RKO (cell line): ENCODE data around the gene TSHZ3.

ENCODE experiments used
- DNase-seq: peaks from one replicate; pipeline ENCODE4 v3.0.0-alpha.2; 2016; ENCODE audit warnings: low spot score

Gene TSHZ3

GRCh38 chr19:31337008-31337914, 12.0 kb downstream of the TSHZ3 start:
- DNase-seq = no peak

DNA sequence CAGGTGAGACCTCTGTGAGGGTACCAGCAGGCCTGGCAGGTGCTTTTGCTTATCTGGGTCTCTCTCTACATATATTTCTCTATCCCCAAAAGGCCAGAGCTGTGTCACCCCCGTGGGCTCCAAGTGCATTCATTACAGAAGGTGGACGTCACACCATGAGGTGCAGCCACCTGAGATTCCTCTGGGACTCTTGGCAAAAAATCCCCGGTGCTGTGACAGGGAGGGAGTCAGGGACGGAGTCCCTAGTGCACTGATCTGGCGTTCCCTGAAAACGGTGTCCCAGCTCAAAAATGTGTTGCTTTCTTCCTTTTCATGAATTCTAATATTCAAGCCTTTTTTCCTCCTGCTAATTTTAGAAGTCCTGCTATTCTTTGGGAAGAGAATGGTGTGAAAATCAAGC, 13.5 kb downstream of the TSHZ3 start:
- DNase-seq = no peak

DNA sequence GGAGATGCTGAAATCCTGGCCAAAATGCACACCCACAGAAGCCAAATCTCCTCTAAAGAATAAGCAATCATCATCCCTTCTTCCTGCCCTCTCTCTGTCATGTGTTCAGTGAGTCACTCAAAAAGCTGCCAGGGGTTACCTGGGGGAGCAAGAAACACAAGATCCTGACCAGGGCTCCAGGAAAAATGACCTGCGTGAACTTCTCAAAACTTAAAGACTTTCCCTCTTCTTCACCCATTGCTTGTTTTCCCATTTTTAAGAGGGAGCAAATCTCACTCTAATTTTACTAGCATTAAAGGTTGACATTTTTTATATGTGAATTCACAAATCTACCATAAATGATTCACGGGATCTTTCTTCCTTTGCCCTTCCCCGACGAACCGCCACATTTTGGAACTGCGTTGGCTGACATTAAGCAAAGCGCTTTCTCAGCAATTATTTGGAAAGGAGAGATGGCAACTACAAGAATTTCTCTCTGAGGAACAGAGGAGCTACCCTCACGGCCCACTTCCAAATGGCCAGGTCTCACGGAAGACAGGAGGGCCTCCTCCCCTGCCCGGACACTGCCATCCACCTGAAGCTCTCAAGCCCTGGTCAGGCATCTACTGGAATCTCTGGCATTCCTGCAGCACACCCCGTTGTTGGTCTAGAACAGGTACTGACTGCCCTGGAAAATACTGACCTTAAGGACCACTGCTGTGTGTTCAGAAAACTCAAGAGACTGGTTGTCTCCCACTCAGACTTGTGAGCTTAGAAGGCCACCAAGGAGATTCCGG, 14.2 kb downstream of the TSHZ3 start:
- no peak for DNase-seq

GRCh38 chr19:31334101-31334848, 15.0 kb downstream of the TSHZ3 start:
- DNase-seq = no peak

- no peak for DNase-seq
Measured at GRCh38 chr19:31332096-31332495, 17.1 kb downstream of the TSHZ3 start.

GRCh38 chr19:31331536-31331935, 17.7 kb downstream of the TSHZ3 start:
- no peak for DNase-seq

DNA sequence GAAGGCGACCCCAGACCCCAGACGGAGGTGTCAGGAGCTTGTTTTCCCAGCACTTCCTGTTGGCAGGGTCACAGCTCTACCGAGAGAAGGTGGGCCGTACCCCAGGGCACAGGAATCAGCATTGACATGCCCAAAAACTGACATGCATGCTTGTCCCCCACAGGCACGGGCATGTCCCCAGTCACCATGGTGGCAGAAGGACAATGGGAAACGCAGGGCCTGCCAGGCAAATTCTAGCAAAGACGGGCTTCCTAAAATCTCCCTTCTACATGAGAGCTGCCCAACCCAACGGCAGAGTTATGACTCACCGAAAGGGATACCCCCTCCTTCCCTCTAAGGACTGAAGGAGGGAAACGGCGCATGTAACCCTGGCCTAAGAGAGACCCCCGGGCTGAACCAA, 18.5 kb downstream of the TSHZ3 start:
- no peak for DNase-seq

GRCh38 chr19:31330237-31330636, 19.0 kb downstream of the TSHZ3 start:
- no peak for DNase-seq

- DNase-seq = no peak
Measured at GRCh38 chr19:31329819-31330218, 19.4 kb downstream of the TSHZ3 start.

DNA sequence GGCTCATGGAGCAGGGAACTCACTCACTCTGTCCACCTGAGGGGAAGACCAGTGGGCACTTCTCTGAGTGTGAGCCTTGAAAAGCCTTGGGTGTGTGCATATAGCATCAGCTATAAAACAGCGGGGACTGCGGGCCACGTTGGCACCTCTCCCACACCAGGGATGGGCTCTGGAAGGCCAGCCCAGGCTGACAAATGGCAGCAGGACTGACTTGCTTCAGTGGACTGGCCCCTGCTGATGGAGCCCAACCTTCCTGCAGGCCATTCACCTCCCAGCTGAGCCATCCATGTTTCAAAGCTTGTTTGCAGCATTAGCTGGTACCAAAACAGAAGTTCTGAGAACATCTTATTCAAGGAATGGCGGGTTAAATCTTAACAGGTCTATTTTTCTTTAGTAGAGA, 21.0 kb downstream of the TSHZ3 start:
- DNase-seq = no peak

- no peak for DNase-seq
Measured at GRCh38 chr19:31326329-31327028, 22.8 kb downstream of the TSHZ3 start.

GRCh38 chr19:31325342-31325741, 23.9 kb downstream of the TSHZ3 start:
- no peak for DNase-seq

- no peak for DNase-seq
Measured at GRCh38 chr19:31319465-31319864, 29.8 kb downstream of the TSHZ3 start.

DNA sequence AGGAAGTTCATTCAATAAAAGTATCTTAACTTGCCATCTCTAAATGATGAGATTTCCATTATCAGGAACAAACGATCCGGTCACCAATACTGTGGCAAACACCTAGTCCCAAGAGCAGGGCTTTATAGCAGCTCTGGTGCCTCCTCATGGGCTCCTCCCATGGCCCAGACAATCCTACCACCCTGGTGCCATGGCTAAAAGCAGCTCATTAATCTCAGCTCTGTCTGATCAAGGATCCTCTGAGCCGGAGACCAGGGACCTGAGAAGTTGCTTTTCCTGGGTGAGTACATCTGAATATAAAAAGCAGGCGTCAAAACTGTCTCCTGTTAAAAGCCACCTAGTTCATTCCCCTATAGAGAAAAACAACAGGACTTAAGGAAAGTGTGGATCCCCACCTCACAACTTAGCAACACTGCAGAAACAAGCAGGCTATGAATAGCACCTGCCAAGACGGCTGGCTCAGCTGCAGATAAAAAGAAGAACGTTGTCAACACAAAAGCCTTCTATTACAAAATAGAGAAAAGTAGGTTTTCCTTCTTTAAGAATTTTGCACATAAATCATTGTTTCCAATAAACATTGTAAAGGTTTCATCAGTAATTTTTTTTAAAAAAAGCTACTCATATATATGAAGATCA, 30.3 kb downstream of the TSHZ3 start:
- DNase-seq = no peak

DNA sequence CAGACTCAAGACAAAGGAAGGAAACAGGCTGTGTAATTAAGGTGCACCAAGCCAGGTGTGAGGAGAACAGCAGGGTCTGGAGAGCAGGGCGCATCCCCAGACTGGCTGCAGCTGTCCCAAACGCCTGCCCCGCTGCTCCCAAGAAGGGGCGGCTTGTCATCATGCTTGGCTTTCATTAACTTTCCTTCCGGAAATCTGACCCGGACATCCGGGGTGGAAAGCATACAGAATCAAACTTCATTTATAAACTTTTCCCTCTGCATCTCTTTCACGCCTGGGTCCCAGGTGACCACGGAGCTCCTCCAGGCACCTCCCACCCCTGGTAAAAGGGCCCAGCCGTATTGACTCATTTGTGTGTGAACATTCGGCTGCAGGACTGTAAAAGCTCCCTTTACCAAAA, 31.7 kb downstream of the TSHZ3 start:
- DNase-seq = no peak

GRCh38 chr19:31317093-31317492, 32.1 kb downstream of the TSHZ3 start:
- no peak for DNase-seq

GRCh38 chr19:31316201-31316951, 32.9 kb downstream of the TSHZ3 start:
- DNase-seq = no peak

DNA sequence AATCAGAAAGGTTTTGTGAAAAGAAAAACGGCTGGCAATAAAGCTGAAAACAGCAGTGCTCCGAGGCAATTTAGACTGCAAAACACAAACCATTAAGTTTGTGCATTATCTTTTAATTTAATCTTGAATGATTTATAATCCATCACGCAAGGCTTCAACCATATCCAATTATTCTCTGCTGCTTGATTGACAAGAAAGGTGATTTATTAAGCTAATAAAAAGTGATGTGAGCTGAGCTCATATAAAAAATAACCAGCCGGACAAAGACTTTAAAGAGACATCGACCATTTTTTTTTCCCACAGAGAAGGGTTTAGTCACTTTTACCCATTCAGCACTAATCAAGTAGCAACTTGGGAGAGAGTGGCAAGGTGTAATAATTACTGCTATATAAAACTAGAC, 33.6 kb downstream of the TSHZ3 start:
- no peak for DNase-seq

- DNase-seq = no peak
Measured at GRCh38 chr19:31314849-31315629, 34.2 kb downstream of the TSHZ3 start.

GRCh38 chr19:31314156-31314555, 35.1 kb downstream of the TSHZ3 start:
- no peak for DNase-seq
